HG03095 (cell line): ENCODE results near the gene WFS1.

Experiments
- ATAC-seq: cut with Tn5 transposase; IDR thresholded peaks from one replicate; pipeline ENCODE4 v1.9.1; 2021; ENCODE audit warnings: moderate library complexity; ENCODE audit not compliant: unreplicated experiment

WFS1 gene

DNA sequence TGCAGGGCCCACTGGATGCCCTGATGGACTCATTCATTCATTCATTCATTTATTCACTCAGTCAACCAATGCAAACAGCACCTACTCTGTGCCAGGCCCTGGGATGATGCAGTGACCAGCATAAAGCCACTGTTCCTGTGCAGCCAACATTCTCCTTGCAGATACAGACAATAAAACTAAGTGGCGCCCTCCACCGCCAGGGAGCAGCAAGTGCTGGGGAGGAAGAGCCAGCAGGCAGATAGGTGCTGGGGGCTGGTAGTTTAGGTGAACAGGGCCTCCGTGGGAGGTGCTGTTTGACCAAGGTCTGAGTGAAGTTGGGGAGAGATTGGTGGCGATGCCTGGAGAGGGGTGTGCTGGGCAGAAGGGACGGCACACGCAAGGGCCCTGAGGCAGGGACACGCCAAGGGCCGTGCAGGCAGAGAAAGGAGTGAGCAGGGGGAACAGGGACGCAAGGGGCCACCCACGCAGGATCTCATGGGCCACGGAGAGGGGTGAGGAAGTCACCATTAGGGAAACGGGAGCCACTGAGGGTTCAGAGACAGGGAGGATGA is 65.5 kb downstream of the WFS1 start:
- no peak for ATAC-seq

DNA sequence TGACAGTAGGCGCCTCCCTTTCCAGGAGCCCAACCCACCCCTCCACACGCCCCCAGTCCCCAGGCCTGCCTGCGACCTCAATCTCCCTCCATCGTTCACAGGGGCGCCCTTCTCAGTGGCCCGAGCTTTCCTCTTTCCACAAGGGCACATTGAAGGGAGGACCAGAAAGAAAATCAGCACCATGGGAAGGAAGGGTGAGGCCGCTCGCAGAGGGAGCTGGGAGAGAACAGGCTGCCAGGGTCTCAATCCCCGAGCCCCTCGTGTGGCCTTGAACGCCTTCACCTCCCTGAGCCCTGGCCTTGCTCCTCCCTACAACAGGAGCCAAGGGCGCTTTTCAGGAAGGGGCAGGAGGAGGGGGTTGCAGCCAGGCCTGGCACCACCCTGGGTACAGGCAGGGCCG is 66.5 kb downstream of the WFS1 start:
- no peak for ATAC-seq

DNA sequence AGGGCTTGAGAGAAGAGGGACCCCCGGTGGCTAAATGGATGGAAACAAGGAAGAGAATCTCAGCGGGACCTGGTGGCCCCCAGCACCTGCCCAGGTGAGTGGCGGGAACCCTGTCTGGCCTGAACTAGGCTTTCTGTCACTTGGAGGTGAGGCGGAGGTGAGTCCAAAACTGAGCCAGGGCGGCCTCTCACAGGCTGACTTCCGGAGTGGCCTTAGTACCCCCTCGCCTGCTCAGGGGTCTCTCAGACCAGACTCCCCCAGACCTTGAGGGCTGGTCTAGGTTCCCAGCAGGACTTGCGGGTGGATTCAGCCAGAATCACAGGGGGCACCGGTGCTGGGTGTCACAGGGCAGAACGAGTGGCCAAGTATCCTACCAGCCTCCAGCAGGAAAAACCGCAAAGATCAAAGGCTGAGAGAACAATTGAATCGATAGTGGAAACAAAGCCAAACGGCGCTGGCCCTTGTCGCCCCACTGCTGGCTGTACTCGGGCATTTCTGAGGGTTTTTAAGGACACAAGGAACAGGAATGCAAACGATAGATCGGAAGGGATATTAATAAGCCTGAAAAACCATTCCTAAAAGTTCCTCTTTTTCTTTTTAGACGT is 67.8 kb downstream of the WFS1 start:
- ATAC-seq = no peak

DNA sequence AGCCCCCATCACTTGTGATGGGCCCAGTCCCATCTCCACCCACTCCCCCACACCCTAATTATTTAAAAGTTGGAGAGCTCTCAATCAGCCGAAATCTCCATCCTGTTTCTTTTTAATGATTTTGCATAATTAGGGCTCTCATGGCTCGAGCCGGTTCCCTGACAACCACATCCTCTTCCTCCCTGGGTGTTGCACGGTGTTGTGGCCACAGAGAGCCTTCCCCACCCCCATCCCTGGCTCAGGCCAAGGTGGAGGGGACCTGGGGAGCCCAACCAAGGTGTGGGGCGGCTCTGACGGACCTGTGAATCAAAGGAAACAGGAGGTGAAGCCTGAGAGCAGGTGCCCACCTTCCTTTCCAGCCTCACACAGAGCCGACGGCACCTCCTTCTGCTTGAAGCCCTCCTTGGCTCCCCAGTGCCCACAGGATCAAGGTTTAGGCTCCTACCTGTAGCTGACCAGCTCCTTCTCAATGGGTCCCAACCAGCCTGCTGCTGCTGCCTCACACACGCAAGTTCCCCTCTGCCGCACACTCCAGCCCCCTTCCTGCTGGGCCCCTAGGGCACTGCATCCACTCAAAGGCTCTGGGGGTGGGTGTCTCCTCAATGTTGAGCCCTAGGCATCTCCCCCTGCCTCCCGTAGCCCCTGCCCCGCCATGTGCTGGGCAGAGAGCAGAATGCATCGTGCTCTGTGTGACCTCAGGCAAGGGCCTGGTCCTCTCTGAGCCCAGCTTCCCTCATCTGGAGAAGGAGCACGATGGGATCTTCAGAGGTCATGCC is 68.7 kb downstream of the WFS1 start:
- ATAC-seq = no peak

DNA sequence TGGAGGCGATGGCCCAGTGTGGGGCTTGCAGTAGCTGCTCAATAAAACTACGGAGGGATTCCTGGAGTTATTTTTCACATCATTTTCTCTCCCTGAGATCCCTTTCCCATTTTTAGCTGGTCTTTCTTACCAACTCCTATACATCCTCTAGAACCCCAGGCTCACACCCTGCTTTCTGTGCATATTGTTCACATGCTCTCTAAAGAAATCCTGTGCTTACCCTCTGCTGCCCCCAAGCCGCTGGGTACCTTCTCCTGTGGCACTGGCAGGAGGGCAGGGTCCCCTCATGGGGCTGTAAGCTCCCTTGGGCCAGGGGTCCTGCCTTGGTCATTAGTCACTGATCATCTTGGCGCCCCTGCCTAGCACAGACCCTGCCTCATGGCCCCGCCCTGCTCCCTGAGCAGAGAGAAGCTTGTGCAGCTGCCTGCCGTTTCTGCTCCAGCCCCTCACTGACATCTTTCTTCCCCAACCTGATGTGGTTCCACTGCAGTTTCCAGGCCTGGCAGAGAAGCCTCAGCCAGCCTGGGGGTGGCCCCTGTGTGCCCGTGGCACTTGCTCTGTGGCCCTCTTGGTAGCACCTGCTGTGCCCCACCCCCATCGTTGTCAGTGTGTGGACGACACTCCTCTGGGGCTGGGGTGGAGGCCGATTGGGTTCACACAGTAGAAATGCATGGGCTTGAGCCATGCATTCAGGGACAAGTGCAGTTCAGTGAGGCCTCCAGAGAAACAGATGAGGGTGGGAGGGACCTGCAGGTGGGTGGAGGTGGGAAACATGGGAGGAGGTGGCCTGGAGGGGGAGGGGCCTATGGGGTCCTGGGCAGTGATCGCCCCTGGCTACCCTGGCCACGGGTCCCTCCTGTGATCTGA is 69.5 kb downstream of the WFS1 start:
- no peak for ATAC-seq

DNA sequence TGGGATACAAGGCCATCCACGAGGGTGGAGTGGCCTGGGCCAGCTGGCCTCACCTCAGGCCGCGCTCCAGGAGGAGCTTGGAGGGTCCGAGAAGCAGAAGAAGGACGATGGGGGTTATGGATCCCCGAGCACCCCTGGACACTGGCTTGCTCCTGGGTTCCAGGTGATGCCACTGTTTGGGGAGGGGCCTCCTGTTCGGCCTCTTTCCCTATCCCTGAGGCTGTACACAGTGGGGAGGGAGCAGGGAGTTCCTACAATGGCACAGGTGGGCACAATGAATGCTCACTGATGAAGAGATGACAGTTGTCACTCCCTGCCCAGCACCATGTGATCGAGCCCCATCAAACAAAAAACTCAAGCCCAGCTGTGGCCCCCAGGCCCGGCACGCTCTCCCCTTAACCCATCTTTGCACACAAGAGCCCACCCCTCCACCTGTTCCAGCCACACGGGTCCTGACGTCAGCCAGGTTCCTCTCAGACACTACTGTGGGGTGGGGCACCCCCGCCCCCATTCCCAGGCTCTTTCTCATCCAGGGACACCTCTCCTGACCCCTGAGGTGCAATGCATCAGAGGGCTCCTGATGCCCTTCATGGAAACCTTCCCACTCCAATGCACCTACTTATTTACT is 70.3 kb downstream of the WFS1 start:
- no peak for ATAC-seq

DNA sequence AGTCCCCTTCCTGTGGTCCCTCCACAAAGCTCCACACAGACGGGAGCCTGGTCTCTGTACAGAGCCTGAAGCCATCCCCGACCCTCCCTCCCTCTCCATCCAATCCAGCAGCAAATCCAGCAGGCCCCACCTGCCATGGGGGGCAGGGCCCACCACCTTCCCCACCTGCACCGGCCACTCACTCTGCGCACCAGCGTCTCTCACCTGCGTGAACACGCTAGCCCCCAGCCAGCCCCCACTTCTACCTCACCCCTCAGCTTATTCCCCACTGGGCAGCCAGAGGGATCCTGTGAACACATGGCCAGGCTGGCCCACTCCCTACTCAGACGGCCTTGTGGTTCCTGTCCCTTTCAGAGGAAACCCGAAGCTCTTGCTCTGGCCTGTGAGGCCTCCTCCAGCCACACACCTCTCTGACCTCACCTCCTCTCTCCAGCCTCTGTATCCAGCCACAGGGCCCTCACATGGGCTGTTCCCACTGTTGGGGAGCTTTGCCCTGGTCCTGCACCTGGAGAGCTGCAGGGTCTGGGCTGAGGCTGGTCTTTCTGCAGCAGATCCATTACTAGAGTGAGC is 70.9 kb downstream of the WFS1 start:
- no peak for ATAC-seq

DNA sequence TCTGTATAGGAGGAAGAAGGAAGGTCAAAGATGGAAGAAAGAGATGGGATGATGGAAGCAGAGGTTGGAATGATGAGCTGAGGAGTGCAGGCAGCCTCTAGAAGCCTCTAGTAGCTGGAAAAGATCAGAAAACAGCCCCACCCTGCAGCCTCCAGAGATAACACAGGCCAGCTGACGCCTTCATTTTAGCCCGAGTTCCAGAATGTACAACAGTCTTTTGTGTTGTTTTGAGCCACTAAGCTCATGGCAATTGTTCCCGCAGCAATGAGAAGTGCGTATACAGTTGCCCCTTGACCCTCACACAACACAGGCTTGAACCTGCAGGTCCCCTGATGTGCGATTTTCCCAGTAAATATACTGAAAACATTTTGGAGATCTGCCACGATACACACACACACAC is 72.0 kb downstream of the WFS1 start:
- no peak for ATAC-seq

DNA sequence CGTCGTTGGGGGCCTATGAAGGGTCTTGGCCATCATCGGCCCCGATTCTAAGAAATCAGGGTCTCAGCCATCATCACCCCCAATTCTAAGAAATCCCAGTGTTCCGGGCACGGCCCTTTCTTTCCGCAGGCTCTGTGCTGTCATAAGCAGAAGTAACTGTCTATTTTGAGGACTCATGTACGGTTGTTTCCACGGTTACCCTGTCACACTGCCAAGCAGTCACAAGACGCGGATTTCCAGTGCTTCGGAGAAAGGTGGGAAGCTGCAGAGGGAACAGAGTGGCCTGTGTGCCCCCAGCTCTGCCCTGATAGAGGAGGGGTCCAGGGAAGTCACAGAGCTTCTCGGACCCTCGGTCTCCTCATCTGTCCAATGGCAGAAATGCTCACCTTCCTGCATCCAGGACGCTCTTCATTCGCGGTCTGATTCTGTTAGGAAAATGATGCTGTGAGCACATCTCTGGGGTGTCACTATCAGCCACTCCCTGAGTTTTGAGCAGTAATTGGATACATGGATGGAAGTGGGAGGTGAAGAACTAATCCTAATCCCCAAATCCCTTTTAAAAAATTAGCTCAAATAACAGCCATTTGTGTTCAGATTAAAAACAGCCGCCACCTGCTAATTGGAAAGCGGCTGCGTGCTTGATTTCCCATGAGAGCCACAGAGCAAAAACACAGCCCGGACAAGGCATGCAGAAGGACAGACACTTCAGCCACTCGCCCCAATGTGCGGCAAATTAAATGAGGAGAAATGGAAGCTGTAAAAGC is 73.1 kb downstream of the WFS1 start:
- no peak for ATAC-seq

DNA sequence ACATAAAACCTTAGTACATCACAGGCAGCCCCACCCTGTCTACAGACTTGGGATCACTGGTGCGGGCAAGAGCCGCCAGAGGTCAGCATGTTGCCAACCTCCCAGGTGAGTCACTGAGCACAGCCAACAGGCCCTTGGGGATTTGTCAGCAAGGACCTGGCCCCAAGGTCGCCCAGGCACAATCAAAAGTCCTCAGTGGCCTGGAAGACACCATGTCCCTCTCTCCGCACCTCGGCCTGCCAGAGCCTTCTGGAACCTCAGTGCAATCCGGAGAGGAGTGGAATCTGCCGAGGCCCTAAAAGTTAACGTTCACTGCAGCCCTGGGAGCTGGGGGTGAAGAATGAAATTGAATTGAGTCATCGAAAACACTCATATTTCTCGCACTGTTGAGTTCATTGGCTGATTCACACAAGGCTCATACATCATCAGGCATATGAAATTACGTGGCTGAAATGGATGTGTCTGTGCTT is 74.3 kb downstream of the WFS1 start:
- ATAC-seq = no peak

DNA sequence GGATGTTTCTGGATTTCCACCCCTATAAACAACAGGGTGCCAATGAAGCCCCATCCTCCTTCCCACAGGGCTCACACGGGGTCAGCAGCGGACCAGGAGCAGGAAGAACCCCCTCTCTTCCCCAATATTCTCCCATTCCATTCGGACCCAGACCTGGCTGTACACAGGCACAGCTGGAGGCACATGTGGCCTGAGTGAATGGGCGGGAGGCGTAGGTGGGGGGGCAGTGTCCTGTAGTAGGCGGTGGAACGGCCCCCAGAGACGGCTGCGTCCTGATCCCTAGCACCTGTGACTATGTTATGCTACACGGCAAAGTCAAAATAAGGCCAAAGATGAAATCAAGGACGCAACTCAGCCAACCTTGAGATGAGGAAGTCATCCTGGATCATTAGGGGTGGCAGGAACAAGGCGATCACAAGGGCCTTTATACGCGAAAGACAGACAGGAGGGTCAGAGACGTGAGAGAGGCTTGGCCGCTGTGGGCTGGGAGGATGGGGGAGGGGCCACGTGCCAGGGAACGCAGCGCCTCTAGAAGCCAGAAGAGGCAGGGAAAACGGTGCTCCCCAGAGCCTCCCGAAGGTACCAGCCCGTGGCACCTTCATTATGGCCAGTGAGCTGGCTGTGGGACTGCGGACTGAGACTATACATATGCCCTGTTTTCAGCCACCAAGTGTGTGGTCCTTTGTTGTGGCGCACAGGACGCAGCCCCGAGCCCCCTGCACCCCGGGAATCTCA is 75.6 kb downstream of the WFS1 start:
- no peak for ATAC-seq

DNA sequence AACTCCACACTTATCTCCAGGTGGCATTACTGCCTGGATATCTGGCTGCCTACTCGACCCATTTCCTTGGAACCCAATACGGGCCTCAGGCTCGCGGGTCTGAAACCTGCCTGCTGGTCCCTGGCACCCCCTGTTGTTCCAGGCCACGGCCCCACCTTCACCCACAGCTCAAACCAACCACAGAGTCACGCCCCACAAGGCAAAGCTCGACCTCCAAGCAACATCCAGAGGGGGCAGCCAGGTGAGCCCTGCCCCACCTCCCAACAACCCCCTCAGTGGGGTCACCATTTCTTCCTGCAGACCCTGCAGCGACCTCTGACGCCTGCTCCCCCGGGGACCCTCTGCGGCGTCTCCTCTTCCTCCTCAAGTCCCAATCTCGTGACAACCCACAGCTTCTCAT is 76.2 kb downstream of the WFS1 start:
- ATAC-seq = no peak

DNA sequence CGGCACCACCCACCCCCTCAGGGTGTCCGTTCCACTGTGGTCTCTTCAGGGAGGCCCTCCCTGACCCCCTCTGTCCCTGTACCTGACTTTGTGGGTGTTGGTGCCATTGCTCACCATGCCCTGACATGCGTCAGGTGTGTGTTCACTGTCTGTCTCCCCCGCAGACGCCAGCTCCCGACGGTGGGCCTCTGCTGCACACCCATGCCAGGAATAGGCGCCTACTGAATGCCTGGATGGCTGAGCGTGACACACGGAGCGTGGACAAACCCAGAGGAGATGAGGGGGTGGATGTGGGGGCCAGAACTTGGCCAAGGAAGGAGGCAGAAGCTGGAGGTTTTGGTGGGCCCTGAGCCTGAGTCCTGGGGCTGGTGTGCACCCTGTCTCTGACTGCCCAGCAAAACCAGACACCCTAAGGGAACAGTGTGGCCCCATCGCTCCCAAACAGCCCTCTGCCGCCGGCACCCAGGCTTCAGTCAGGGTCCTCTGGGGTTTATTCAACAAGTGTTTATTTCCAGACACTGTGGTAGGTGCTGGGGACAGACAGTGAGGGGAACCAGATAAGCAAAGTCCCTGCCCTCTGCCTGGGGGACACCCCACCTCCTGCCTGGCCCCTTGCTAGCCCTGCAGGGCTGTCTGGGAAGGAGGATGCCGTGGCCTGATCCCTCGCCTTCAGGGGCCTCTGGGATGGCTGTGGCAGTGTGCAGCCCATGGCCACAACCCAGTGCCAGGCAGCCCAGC is 76.9 kb downstream of the WFS1 start:
- ATAC-seq = no peak

DNA sequence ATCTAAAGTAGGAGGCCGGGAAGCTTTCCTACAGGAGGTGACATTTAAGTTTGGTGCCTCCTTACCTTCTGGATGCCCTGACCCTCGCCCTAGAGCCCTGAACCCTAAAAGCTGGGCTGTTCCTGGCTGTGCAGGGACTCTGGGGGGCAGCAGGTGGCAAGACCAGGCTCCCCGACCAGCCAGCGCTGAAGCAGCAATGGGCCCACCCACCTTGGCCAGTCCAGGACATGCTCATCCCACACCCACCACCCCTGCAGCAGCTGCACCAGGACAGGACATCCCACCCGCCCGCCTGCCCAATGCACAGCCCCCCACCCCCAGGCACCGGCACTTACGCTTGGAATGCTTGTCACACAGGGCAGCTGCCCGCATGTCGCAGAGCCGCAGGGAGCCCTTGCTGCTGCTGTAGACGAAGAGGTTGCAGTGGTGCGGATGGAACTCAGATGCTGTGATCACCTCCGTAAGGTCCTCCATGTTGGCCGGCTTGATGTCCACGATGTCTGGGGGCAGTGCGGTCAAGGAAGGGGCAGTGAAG is 77.9 kb downstream of the WFS1 start:
- no peak for ATAC-seq

DNA sequence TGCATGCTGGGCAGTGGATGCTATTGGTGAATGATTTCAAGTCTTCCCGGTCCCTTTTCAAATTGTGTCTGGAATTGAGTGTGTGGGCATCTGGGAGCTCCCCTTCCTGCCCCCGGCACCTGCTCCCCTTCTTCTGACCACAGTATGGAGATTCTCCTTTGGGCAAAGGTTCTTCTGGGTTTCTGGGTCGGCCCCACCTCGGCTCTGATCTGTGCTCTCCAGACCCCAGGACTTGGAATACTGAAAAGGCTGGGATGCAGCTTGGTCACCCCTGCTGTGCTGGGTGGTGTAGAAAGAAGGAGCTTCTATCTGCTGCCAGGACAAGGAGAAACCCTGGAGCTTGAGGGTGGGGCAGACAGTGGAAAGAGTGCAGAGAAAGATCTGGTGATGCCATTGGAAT is 78.8 kb downstream of the WFS1 start:
- no peak for ATAC-seq

DNA sequence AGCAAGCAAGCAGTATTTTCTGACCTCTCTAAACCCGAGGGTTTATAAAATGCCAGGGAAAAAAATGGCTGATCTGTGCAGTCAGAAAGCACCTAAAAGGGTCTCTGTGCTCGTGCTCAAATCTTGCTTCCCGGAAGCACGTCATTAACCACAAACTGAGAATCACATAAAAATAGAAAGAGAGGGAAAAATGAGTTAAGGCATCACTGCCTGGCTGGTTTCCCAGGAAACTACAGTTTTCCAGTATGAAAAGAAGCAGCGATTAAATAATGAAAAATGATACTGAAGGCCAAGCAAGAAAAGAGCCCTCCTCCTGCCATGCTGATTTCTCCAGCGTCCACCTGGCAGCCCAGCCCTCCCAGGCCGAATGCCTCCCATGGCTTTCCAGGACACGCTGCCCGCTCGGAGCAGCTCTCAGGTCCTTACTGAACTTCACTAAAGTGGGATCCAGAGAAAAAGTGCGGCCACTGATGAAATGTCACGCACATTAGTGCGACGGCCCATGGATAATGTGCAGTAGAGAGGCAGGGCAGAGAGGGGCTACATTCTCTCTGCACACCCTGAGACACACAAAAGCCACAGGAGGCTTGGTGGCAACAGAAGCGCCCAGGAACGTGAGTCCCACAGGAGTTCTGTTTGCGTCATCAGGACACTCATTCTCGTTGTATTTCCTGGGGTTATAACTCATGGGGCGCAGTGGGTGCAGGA is 80.4 kb downstream of the WFS1 start:
- ATAC-seq = no peak

DNA sequence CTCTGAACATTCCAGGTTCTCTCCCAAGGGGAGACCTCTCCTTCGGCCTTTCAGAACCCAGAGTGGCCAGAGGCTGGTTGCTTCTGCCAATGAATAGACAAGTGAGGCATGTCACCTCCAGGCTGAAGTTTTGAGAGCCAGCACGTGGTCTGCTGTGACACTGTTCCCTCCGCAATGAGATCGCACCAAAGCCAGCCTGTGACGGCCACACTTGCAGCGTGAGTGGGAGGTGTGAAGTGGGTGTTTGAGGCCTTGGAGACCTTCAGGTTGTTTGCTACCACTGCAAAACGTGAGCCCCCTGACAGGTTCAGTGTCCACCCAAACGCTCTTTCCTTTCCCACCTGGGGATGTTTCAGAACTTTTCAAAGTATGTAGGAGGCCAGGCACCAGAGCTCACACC is 81.0 kb downstream of the WFS1 start:
- no peak for ATAC-seq
